ENCODE measurements around the gene SNAI1.
"Not testable (repeated sequence)": the region's sequence is repeated elsewhere in the genome, so short reads cannot be mapped to it uniquely, and the experiment has no call there.

Gene SNAI1

GRCh38 chr20:49987015-49987867 lies 4.5 kb downstream of the SNAI1 start:
- DNase-seq (ENCODE audit: low read depth), result no peak

GRCh38 chr20:49987868-49988690 lies 5.3 kb downstream of the SNAI1 start:
- DNase-seq (ENCODE audit: low read depth), result no peak

- DNase-seq (ENCODE audit: low read depth), result peak; percentile 58
These were observed 6.7 kb downstream of the SNAI1 start for GRCh38 chr20:49989234-49990065.

DNA sequence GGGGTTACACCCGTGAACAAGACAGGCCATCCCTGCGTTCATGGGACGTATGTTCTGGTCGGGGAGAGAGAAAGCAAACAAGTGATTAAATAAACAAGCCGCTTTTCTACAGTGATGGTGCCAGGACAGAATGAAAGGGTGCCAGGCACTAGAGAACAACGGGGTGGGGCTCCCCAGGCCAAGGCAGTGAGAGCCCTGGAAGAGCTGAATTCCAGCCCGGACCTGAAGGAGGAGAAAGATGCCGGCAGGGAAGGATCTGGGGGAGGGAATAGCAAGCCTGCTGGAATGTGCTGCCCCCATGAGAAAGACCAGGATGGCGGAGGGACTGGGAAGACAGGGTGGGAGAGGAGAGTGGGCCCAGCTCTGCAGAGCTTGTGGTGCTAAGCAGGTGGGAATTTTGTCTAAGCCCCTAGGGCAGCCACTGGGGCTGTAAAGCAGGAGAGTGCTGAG lies 7.5 kb downstream of the SNAI1 start:
- no peak for DNase-seq (ENCODE audit: low read depth)

DNA sequence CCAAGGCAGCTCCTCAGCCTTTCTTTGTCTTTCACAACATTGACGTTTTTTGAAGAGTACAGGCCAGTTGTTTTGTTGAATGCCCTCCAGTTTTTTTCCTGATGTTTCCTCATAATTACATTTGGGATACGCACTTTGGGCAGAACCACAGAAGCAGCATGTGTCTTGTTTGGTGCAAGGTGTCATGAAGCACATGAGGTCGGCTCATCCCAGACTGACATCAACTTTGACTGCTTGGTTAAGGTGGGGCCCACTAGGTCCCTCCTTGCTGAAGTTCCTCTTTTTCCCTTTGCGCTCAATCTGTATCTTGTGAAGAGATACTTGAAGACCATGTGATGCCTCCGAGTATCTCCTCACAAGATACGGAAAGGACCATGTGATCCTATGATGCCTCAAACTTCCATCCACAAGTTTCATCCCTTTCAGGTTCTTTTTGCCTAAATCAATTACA lies 10.5 kb downstream of the SNAI1 start:
- DNase-seq (ENCODE audit: low read depth), result no peak

DNA sequence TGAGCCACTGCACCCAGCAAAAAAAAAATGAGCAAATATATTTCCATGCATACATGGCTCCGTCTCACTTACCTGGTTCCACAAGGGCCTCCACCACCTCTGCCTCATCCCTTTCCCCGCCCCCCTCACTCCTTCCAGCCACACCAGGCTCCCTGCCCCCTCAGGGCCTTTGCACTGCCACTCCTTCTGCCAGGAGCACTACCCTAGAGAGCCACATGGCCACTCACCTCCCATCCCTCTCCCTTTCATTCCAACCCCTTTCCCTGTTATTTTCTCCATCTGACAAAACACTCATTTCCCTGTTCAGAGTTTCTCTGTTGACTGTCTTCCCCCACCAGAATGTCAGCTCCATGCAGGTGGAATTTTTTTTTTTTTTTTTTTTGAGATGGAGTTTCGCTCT lies 12.8 kb downstream of the SNAI1 start:
- no peak for DNase-seq (ENCODE audit: low read depth)

- DNase-seq (ENCODE audit: low read depth), result not testable (repeated sequence)
These were observed 15.9 kb downstream of the SNAI1 start for GRCh38 chr20:49998478-49999188.

DNA sequence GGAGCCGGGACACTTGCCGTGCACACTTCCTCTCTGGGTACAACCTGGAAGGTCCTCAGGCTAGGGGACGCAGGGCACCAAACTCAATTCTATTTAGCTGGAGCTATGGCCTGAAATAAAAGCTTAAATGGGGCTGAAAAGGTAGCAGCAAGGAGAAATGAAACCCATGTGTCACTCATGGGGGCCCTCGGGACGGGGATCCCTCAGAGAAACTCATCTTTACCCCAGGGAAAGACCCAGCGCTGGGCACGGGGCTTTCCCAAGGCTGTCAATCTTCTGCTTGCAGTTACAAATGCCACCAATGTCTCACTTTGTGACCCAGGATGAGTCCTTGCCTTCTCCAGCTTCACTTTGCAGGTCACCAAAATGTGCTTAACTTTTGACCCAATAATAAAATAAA lies 16.5 kb downstream of the SNAI1 start:
- DNase-seq (ENCODE audit: low read depth), result no peak

GRCh38 chr20:50000548-50001222 lies 17.9 kb downstream of the SNAI1 start:
- not testable (repeated sequence) for DNase-seq (ENCODE audit: low read depth)

- no peak for DNase-seq (ENCODE audit: low read depth)
These were observed 19.1 kb downstream of the SNAI1 start for GRCh38 chr20:50001784-50002311.

DNA sequence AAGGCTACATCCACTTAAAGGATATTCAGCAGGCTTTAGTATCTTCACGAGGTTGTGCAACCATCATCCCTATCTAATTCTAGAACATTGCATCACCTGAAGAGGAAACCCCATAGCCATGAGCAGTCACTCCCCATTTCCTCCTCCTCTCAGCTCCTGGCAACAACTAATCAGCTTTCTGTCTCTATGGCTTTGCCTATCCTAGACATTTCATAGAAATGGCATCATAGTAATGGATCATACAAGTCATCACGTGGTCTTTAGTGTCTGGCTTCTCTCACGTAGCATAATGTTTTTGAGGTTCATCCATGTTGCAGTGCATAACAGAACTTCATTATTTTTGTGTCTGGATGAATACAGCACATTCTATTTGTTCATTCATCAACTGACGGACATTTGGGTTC lies 20.5 kb downstream of the SNAI1 start:
- DNase-seq (ENCODE audit: low read depth), result peak; percentile 100

DNA sequence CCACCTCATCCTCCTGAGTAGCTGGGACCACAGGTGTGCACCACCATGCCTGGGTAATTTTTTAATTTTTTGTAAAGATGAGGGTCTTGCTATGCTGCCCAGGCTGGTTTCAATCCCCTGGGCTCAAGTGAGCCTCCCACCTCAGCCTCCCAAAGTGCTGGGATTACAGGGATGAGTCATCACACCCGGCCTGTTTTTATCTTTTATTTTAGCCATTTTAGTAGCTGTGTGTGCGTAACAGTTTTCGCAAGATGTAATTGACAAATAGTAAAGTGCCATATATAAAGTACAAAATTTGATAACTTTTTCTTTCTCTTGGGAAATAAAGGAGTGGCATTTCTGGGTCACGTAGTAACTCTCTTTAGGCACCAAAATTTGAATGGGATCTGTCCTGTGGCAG lies 21.4 kb downstream of the SNAI1 start:
- DNase-seq (ENCODE audit: low read depth), result peak; percentile 74

DNA sequence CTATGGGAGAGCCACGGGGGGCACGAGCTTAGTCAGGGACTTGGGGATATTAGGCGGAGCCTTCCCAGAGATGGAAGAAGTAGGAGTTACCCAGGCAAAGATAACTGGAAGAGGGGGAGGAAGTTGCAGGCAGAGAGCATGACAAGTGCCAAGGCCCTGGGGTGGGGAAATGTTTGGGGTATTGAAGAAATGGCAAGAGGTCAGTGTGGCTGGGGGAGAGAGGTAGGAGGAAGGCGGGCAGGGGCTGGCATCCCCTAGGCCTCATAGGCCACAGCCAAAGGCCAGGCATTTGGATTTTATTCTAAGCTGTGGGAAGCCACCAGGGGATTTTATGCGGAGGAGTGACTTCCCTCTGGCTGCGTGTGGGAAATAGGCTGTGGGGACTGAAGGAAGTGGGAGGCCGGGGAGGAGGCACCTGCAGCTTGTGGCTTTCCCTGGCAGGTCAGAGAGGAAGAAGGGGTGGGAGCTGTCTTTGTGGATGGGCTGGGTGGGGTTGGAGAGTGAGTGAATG lies 22.7 kb downstream of the SNAI1 start:
- no peak for DNase-seq (ENCODE audit: low read depth)

DNA sequence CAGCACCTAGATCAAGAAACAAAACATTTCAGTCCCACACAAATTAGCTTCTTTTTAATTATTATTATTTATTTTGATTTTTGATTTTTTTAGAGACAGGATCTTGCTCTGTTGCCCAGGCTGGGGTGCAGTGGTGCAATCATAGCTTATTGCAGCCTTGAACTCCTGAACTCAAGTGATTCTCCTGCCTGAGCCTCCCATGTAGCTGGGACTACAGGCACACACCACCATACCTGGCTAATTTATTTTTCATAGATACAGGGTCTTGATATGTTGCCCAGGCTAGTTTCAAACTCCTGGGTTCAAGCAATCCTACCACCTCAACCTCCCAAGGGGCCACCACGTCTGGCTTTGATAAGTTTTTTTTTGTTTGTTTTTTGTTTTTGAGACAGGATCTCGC lies 24.6 kb downstream of the SNAI1 start:
- DNase-seq (ENCODE audit: low read depth), result no peak

DNA sequence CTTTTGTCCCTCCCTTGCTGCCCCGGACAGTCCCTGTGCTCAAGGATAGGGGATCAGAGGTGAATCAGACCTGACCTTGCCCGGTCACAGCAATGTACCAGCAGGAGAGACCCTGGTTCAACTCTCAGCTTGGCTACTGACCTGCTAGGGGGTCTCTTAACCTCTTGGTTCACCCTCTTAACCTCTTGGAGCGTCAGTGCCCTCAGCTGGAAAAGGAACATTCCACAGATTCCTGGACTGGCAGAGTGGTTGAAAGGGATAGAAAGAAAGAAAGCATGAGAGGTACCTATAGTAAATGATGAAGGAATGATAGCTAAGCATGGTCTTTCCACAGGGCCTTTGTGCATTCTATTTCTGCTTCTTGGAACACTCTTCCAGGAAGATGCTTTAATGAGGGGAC lies 25.2 kb downstream of the SNAI1 start:
- DNase-seq (ENCODE audit: low read depth), result no peak

DNA sequence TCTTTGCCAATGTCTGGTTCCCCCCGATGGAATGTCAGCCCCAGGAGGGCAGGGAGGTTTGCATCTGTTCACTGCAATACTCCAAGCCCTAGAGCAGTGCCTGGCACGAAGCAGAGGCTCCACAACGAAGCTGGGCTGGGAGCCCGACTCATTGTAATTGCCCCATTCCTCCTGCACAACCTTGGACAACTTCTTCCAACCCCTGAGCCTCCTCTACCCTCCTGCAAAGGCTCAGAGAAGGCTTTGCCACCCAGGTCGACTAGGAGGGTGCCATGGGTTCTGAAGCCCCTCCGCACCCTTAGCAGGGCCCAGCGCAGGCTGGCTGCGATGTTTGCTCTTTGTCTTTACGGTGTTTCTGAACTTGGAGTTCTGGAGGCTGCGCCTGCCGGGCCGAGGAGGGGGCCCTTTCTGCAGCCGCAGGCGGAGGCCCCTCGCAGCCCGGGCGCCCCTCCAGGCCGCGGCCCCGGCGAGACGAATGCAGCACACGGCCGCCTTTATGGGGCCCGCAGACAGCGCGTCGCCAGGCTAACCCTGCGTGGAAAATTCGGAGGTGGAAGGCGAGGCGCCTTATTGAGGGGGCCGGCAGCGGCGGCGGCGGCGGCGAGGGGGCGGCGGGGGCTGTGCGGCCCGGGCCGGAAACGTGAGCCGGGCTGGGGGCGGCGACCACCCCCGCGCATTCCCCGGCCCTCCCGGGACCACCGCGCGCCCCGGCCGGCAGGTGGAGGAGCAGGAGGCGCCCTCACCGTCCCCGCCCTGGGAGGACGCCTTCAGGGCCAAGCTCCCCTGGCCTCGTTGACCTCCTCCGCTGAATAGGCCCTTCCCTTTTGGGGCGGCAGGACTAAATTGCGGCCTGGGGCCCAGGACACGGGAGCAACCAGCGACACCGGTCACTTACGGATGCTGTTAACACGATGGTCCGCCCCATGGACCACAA lies 27.0 kb downstream of the SNAI1 start:
- peak; percentile 57 for DNase-seq (ENCODE audit: low read depth)

DNA sequence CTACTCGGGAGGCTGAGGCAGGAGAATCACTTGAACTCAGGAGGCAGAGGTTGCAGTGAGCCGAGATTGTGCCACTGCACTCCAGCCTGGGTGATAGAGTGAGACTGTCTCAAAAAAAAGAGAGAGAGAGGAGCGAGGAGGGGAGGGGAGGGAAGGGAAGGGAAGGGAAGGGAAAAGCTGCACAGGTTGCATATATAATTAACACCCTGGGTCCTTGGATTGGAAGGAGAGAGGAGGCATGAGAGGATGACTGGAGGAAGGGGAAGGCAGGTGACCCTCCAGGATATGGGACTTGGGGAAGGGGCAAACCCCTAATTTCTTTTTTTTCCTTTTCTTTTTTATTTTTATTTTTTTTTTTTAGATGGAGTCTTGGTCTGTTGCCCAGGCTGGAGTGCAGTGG lies 28.8 kb downstream of the SNAI1 start:
- not testable (repeated sequence) for DNase-seq (ENCODE audit: low read depth)

GRCh38 chr20:50012282-50013263 lies 29.8 kb downstream of the SNAI1 start:
- no peak for DNase-seq (ENCODE audit: low read depth)

All from amniotic epithelial cell (primary cell).